CD4-positive, alpha-beta memory T cell (primary cell): ENCODE results near the gene IL21R. TPM values are rescaled to one million over a fixed set of nuclear protein-coding genes. Genes with fewer than 3 reads are reported as not detected.

Experiments
- CTCF ChIA-PET: fragments of 350-600 bp; sonication (Branson Sonifier 250); formaldehyde crosslinking; loops from one replicate; lab custom pipeline; 2021; ENCODE audit warnings: inconsistent platforms; ENCODE audit not compliant: partially characterized antibody; lab: Charles Lee
- POLR2A ChIA-PET: fragments of 350-600 bp; sonication (Branson Sonifier 250); formaldehyde crosslinking; loops from one replicate; lab custom pipeline; 2021; ENCODE audit not compliant: partially characterized antibody; lab: Charles Lee
- DNase-seq, 5 donors: peaks; one replicate each; pipeline versions ENCODE4 v3.0.0 to v3.0.0-alpha.2; 2020 to 2022; ENCODE audit warnings: mixed read lengths in 1 of 5
- H3K27ac ChIP-seq: one replicate; pipeline ENCODE4 v1.7.0; 2013; ENCODE audit warnings: low read depth, low read length
- H3K27me3 ChIP-seq: 2 replicates; pipeline ENCODE4 v1.7.0; 2013; ENCODE audit warnings: mild to moderate bottlenecking, low read length, moderate library complexity; ENCODE audit not compliant: insufficient read depth
- H3K36me3 ChIP-seq: 2 replicates; pipeline ENCODE4 v1.7.0; 2013; ENCODE audit warnings: mild to moderate bottlenecking, low read length, moderate library complexity; ENCODE audit not compliant: insufficient read depth
- H3K4me1 ChIP-seq: 2 replicates; pipeline ENCODE4 v1.7.0; 2013; ENCODE audit warnings: mild to moderate bottlenecking, low read length, moderate library complexity; ENCODE audit not compliant: insufficient read depth
- H3K4me3 ChIP-seq, 2 donors: one replicate each; pipeline ENCODE4 v1.7.0; 2013; ENCODE audit warnings: low read length in 2 of 2, mild to moderate bottlenecking in 1 of 2
- H3K9me3 ChIP-seq, 2 donors: one replicate each; pipeline ENCODE4 v1.7.0; 2013; ENCODE audit warnings: low read length in 2 of 2, control low read depth in 1 of 2; ENCODE audit not compliant: control insufficient read depth in 1 of 2
- H3K27ac Mint-ChIP-seq, 7 donors: one replicate each; pipeline ENCODE4 v1.8.0; 2020 to 2021; ENCODE audit warnings: mixed read lengths in 7 of 7, mild to moderate bottlenecking in 6 of 7, inconsistent platforms in 3 of 7, moderate library complexity in 3 of 7
- H3K27me3 Mint-ChIP-seq, 2 donors: one replicate each; pipeline ENCODE4 v1.8.0; 2020 to 2021; ENCODE audit warnings: mixed read lengths in 2 of 2
- H3K36me3 Mint-ChIP-seq, 2 donors: one replicate each; pipeline ENCODE4 v1.8.0; 2020 to 2021; ENCODE audit warnings: mixed read lengths in 2 of 2, inconsistent platforms in 1 of 2, mild to moderate bottlenecking in 1 of 2
- H3K4me1 Mint-ChIP-seq, 4 donors: one replicate each; pipeline ENCODE4 v1.8.0; 2020 to 2021; ENCODE audit warnings: mixed read lengths in 4 of 4, mild to moderate bottlenecking in 1 of 4
- H3K4me3 Mint-ChIP-seq, 8 donors: one replicate each; pipeline ENCODE4 v1.8.0; 2020 to 2021; ENCODE audit warnings: mixed read lengths in 8 of 8, mild to moderate bottlenecking in 7 of 8, moderate library complexity in 6 of 8, inconsistent platforms in 3 of 8
- H3K9me3 Mint-ChIP-seq, 8 donors: one replicate each; pipeline ENCODE4 v1.8.0; 2020 to 2021; ENCODE audit warnings: mixed read lengths in 8 of 8, mild to moderate bottlenecking in 5 of 8, inconsistent platforms in 3 of 8, moderate library complexity in 1 of 8
- intact Hi-C: fragments of 100-400 bp; cut with micrococcal nuclease; formaldehyde crosslinking; loops from one replicate; pipeline ENCODE4 v1.15.1; 2023
- polyA plus RNA-seq, 2 donors: library from polyadenylated mRNA; unstranded; fragments of 300-500 nt; fragmentation: Illumina TruSeq; gene quantifications; one replicate each; pipeline ENCODE4 v1.2.3, GENCODE V29; 2021
- total RNA-seq, 2 experiments: library from RNA; stranded (reverse); gene quantifications; one replicate each; pipeline ENCODE4 v1.2.3, GENCODE V29; 2021

Gene IL21R
- total and polyA plus RNA-seq, 4 experiments from 2014 or later = 18.4 to 29.1 (median 28.3) TPM

- Histone ChIP-seq H3K4me1 (peaks cover 22% of the 10 kb centered on the region), H3K27me3 (no peaks in the 10 kb centered on the region), H3K27ac (no peak overlapping the region), H3K9me3 (no peaks in the 10 kb centered on the region), H3K36me3 (no peaks in the 10 kb centered on the region), H3K4me3 (no peak overlapping the region)
- Mint-ChIP-seq H3K9me3 (peaks cover 0 to 9% (median 6%) of the 10 kb centered on the region in 8 donors), H3K27me3 (no peaks in the 10 kb centered on the region), H3K36me3 (peaks cover 0 to 6% of the 10 kb centered on the region in 2 donors), H3K4me1 (peaks cover 17 to 29% (median 23%) of the 10 kb centered on the region in 4 donors), H3K27ac (peak overlapping the region in 2 of 7 donors; percentile 46 to 62), H3K4me3 (no peak overlapping the region)
- no peak for DNase-seq
- ChIA-PET POLR2A (interaction anchor here (5.2 kb wide), 1 partner anchor 22 kb away, joined by 46 read pairs; the partner anchor contains the start of gene IL21R), CTCF (no interaction called here)
- intact Hi-C loops = no loop called here
These were observed 19.8 kb upstream of the IL21R start for GRCh38 chr16:27381974-27382855.

- Histone ChIP-seq H3K27ac (no peak overlapping the region), H3K27me3 (no peaks in the 10 kb centered on the region), H3K36me3 (no peaks in the 10 kb centered on the region), H3K9me3 (no peaks in the 10 kb centered on the region), H3K4me1 (peaks cover 7% of the 10 kb centered on the region), H3K4me3 (no peak overlapping the region)
- intact Hi-C loops = no loop called here
- Mint-ChIP-seq H3K27ac (peak overlapping the region in 2 of 7 donors; percentile 0 to 45), H3K36me3 (peaks cover 0 to 6% of the 10 kb centered on the region in 2 donors), H3K4me1 (peaks cover 6 to 15% (median 10%) of the 10 kb centered on the region in 4 donors), H3K4me3 (no peak overlapping the region), H3K9me3 (peaks cover 0 to 9% (median 6%) of the 10 kb centered on the region in 8 donors), H3K27me3 (no peaks in the 10 kb centered on the region)
- DNase-seq = no peak
- ChIA-PET CTCF (interaction anchor here (1.2 kb wide), 1 partner anchor 204 kb away, joined by 3 read pairs; no protein-coding TSS in a partner anchor), POLR2A (interaction anchor here (1.0 kb wide), 1 partner anchor 18 kb away, joined by 4 read pairs; the partner anchor contains the start of gene IL21R)
These were observed 18.3 kb upstream of the IL21R start for GRCh38 chr16:27383556-27384243.

DNA sequence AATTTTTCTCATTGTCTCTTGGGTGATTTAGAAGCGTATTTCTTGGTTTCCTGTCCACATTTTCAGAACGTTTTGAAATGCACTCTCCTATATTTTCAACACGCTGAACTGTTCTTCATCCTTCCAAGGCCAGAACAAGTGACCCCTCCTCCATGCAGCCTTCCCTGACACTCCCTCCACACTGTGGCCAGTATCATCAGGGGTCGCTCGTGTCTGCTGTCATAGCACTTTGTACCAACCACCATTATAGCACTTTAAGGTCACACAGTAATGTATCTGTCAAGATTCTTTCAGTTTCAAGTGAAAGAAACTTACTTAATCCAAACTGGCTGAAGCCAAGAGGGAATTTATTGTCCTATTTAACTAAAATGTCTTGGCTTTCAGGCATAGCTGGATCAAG lies 17.5 kb upstream of the IL21R start:
- Mint-ChIP-seq H3K27me3 (no peaks in the 10 kb centered on the region), H3K4me3 (no peak overlapping the region), H3K4me1 (peaks cover 2 to 8% (median 5%) of the 10 kb centered on the region in 4 donors), H3K9me3 (peaks cover 0 to 11% (median 8%) of the 10 kb centered on the region in 8 donors), H3K27ac (peak overlapping the region in 1 of 7 donors; percentile 52), H3K36me3 (peaks cover 0 to 6% of the 10 kb centered on the region in 2 donors)
- Histone ChIP-seq H3K27ac (no peak overlapping the region), H3K27me3 (no peaks in the 10 kb centered on the region), H3K4me1 (peaks cover under 1% of the 10 kb centered on the region), H3K9me3 (no peaks in the 10 kb centered on the region), H3K4me3 (no peak overlapping the region), H3K36me3 (no peaks in the 10 kb centered on the region)
- intact Hi-C loops = no loop called here
- ChIA-PET CTCF (interaction anchor here (1.2 kb wide), 1 partner anchor 205 kb away, joined by 3 read pairs; no protein-coding TSS in a partner anchor), POLR2A (no interaction called here)
- DNase-seq = no peak

- Mint-ChIP-seq H3K36me3 (peaks cover 0 to 6% of the 10 kb centered on the region in 2 donors), H3K4me1 (peaks cover 2 to 8% (median 4%) of the 10 kb centered on the region in 4 donors), H3K27me3 (peaks cover 0 to 1% of the 10 kb centered on the region in 2 donors), H3K9me3 (peaks cover 0 to 13% (median 10%) of the 10 kb centered on the region in 8 donors), H3K27ac (no peak overlapping the region), H3K4me3 (no peak overlapping the region)
- no peak overlapping the region for H3K27ac ChIP-seq
- no peaks in the 10 kb centered on the region for H3K36me3 ChIP-seq
- no peak for DNase-seq
- POLR2A ChIA-PET = no interaction called here
- intact Hi-C loops = no loop called here
- no peaks in the 10 kb centered on the region for H3K4me1 ChIP-seq
- H3K4me3 ChIP-seq = no peak overlapping the region
- no peaks in the 10 kb centered on the region for H3K9me3 ChIP-seq
- CTCF ChIA-PET = interaction anchor here (1.0 to 4.1 kb wide), 2 partner anchors 10 to 182 kb away, joined by 3 to 20 read pairs; partner anchors contain the start of gene KDM8
- no peaks in the 10 kb centered on the region for H3K27me3 ChIP-seq
These were observed 16.6 kb upstream of the IL21R start for GRCh38 chr16:27385398-27385797.

DNA sequence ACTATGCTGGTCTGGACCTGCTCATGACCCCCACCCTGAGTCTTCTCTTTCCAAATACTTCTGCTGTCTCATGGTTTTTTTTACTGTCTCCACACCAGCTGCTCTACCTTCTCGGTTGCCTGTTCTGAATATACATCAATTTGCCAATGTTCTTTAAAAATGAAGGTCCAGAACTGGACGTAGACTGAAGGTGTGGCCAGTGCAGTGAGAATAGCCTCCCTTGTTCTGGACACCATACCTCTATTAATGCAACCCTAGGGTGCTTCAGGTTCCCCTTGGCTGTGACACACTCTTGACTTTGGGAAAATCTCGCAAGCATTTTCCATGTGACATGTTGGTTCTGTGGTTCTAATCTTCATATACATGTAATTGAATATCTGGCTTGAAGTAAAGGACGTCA lies 15.3 kb upstream of the IL21R start:
- Histone ChIP-seq H3K4me3 (no peak overlapping the region), H3K27ac (no peak overlapping the region), H3K9me3 (no peaks in the 10 kb centered on the region), H3K4me1 (no peaks in the 10 kb centered on the region), H3K27me3 (no peaks in the 10 kb centered on the region), H3K36me3 (no peaks in the 10 kb centered on the region)
- intact Hi-C loops = no loop called here
- no peak for DNase-seq
- Mint-ChIP-seq H3K27me3 (peaks cover 0 to 1% of the 10 kb centered on the region in 2 donors), H3K36me3 (peaks cover 0 to 6% of the 10 kb centered on the region in 2 donors), H3K4me3 (no peak overlapping the region), H3K27ac (peak overlapping the region in 1 of 7 donors; percentile 8), H3K9me3 (peaks cover 0 to 16% (median 11%) of the 10 kb centered on the region in 8 donors), H3K4me1 (peaks cover 0 to 4% (median under 1%) of the 10 kb centered on the region in 4 donors)
- POLR2A ChIA-PET = interaction anchor here (1.4 kb wide), 1 partner anchor 16 kb away, joined by 4 read pairs; the partner anchor contains the start of gene IL21R
- CTCF ChIA-PET = interaction anchor here (1.9 to 4.1 kb wide), 2 partner anchors 11 to 14 kb away, joined by 4 to 20 read pairs; no protein-coding TSS in a partner anchor

- Mint-ChIP-seq H3K27ac (no peak overlapping the region), H3K27me3 (peaks cover 0 to 1% of the 10 kb centered on the region in 2 donors), H3K36me3 (peaks cover 0 to 9% of the 10 kb centered on the region in 2 donors), H3K4me1 (peaks cover 0 to 4% (median under 1%) of the 10 kb centered on the region in 4 donors), H3K4me3 (no peak overlapping the region), H3K9me3 (peaks cover 0 to 26% (median 20%) of the 10 kb centered on the region in 8 donors)
- ChIA-PET POLR2A (interaction anchor here (1.0 to 1.4 kb wide), 2 partner anchors 15 to 20 kb away, joined by 3 to 4 read pairs; partner anchors contain the start of gene IL21R), CTCF (interaction anchor here (1.4 to 4.1 kb wide), 3 partner anchors 12 to 20 kb away, joined by 3 to 20 read pairs (median 4); no protein-coding TSS in a partner anchor)
- no peak overlapping the region for H3K27ac ChIP-seq
- no peaks in the 10 kb centered on the region for H3K4me1 ChIP-seq
- H3K27me3 ChIP-seq = no peaks in the 10 kb centered on the region
- no peaks in the 10 kb centered on the region for H3K36me3 ChIP-seq
- no peaks in the 10 kb centered on the region for H3K9me3 ChIP-seq
- H3K4me3 ChIP-seq = no peak overlapping the region
- intact Hi-C loops = no loop called here
- DNase-seq = no peak
These were observed 14.2 kb upstream of the IL21R start for GRCh38 chr16:27387724-27388123.
